Measurements from ENCODE around the gene MAP7.

The MAP7 gene

GRCh38 chr6:136548582-136549299 lies 1.5 kb downstream of the MAP7 start:
- TF ChIP-seq CTCF (conservative IDR thresholded peaks at IDR 0.05) = no peak
- TF ChIP-seq ZFX (IDR thresholded peaks at IDR 0.05) = no peak
- H3K27ac ChIP-seq = peak overlapping the region; percentile 92; the same call in 1 of the 2 replicates

GRCh38 chr6:136547871-136548270 lies 2.4 kb downstream of the MAP7 start:
- no peak for TF ChIP-seq CTCF (conservative IDR thresholded peaks at IDR 0.05)
- TF ChIP-seq ZFX (IDR thresholded peaks at IDR 0.05) = no peak

GRCh38 chr6:136547336-136547735 lies 2.9 kb downstream of the MAP7 start:
- no peak for TF ChIP-seq ZFX (IDR thresholded peaks at IDR 0.05)
- TF ChIP-seq CTCF (conservative IDR thresholded peaks at IDR 0.05) = peak; percentile 78
- H3K27ac ChIP-seq = no peak overlapping the region

More at GRCh38 chr6:136547871-136548270, 2.4 kb downstream of the MAP7 start:
- no peak overlapping the region for H3K27ac ChIP-seq

- no peak overlapping the region for H3K27ac ChIP-seq
- TF ChIP-seq ZFX (IDR thresholded peaks at IDR 0.05) (no peak), CTCF (conservative IDR thresholded peaks at IDR 0.05) (no peak)
Measured at GRCh38 chr6:136546331-136546730, 3.9 kb downstream of the MAP7 start.

- H3K27ac ChIP-seq = no peak overlapping the region
- TF ChIP-seq ZFX (IDR thresholded peaks at IDR 0.05) = no peak
- TF ChIP-seq CTCF (conservative IDR thresholded peaks at IDR 0.05) = no peak
Measured at GRCh38 chr6:136544326-136544725, 5.9 kb downstream of the MAP7 start.

- H3K27ac ChIP-seq = no peak overlapping the region
- TF ChIP-seq ZFX (IDR thresholded peaks at IDR 0.05) (no peak), CTCF (conservative IDR thresholded peaks at IDR 0.05) (no peak)
Measured at GRCh38 chr6:136541395-136541794, 8.8 kb downstream of the MAP7 start.

- no peak overlapping the region for H3K27ac ChIP-seq
- TF ChIP-seq CTCF (conservative IDR thresholded peaks at IDR 0.05) (no peak), ZFX (IDR thresholded peaks at IDR 0.05) (no peak)
Measured at GRCh38 chr6:136539967-136540652, 10.1 kb downstream of the MAP7 start.
